ENCODE data around the gene GABRA5.

GRCh38 chr15:26926081-26926480 lies 59.2 kb downstream of the GABRA5 start:
- TF ChIP-seq EZH2 (IDR thresholded peaks at IDR 0.05; ENCODE audit: borderline replicate concordance) = no peak
- TF ChIP-seq, protein P1, sequence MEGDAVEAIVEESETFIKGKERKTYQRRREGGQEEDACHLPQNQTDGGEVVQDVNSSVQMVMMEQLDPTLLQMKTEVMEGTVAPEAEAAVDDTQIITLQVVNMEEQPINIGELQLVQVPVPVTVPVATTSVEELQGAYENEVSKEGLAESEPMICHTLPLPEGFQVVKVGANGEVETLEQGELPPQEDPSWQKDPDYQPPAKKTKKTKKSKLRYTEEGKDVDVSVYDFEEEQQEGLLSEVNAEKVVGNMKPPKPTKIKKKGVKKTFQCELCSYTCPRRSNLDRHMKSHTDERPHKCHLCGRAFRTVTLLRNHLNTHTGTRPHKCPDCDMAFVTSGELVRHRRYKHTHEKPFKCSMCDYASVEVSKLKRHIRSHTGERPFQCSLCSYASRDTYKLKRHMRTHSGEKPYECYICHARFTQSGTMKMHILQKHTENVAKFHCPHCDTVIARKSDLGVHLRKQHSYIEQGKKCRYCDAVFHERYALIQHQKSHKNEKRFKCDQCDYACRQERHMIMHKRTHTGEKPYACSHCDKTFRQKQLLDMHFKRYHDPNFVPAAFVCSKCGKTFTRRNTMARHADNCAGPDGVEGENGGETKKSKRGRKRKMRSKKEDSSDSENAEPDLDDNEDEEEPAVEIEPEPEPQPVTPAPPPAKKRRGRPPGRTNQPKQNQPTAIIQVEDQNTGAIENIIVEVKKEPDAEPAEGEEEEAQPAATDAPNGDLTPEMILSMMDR (IDR thresholded peaks at IDR 0.05; ENCODE audit: poor library complexity) = no peak
- no peak for TF ChIP-seq EZH2phosphoT487 (IDR thresholded peaks at IDR 0.05; ENCODE audit: low read depth, severe bottlenecking, unreplicated experiment)

Measured in hepatocyte (in vitro differentiated cells).